ENCODE measurements around the gene FNBP1. TPM values are rescaled to one million over a fixed set of nuclear protein-coding genes. Genes with fewer than 3 reads are reported as not detected.

The FNBP1 gene
- total RNA-seq, 1 experiment from 2014 or later = 80.7 TPM

DNA sequence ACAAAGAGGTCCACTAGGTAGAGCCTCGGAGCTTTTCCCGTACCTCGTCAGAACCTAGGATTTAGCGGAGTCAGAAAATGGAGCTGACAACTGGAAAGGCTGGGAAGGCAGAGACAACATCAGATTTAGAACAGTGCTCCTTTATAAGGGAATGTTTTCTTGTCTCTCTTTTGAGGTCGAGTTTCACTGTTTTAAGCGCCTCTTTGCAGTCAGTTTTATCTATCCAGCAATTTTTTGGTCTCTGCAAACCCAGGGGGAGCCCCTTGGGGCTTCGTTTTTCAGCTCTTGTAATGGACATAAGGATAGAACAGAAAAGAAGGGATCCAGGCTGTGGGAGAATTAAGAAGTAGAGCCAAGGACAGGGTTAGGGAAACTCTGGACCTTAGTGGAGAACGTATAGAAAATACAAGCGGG lies 80.5 kb downstream of the FNBP1 start:
- intact Hi-C loops (cut with micrococcal nuclease; ENCODE audit: unreplicated experiment) = no loop called here
- no peak overlapping the region for H3K4me2 ChIP-seq
- no peak for DNase-seq

DNA sequence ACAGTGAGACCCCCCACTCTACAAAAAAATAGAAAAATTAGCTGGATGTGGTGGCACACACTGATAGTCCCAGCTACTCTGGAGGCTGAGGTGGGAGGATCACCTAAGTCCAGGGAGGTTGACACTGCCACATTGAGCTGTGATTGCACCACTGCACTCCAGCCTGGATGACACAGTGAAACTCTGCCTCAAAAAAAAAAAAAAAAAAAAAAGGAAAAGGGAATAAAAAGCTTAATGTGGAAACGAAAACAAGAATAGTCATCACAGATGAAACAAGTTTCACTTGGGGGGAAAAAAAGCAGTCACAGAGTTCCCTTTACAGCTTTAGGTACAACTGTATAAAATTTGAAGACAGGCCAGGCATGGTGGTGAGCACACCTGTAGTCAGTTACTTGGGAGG lies 84.2 kb downstream of the FNBP1 start:
- TF ChIP-seq EZH2 (IDR thresholded peaks at IDR 0.05; ENCODE audit: low read depth) = no peak
- TF ChIP-seq, protein P1, sequence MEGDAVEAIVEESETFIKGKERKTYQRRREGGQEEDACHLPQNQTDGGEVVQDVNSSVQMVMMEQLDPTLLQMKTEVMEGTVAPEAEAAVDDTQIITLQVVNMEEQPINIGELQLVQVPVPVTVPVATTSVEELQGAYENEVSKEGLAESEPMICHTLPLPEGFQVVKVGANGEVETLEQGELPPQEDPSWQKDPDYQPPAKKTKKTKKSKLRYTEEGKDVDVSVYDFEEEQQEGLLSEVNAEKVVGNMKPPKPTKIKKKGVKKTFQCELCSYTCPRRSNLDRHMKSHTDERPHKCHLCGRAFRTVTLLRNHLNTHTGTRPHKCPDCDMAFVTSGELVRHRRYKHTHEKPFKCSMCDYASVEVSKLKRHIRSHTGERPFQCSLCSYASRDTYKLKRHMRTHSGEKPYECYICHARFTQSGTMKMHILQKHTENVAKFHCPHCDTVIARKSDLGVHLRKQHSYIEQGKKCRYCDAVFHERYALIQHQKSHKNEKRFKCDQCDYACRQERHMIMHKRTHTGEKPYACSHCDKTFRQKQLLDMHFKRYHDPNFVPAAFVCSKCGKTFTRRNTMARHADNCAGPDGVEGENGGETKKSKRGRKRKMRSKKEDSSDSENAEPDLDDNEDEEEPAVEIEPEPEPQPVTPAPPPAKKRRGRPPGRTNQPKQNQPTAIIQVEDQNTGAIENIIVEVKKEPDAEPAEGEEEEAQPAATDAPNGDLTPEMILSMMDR (conservative IDR thresholded peaks at IDR 0.05) = no peak
- Histone ChIP-seq H2AFZ (no peak overlapping the region), H3K27ac (no peak overlapping the region), H3K4me3 (no peak overlapping the region), H3K4me1 (replicated peaks; ENCODE audit: insufficient read depth) (peaks cover 8% of the 10 kb centered on the region), H3K9me2 (ENCODE audit: insufficient read depth) (no peaks in the 10 kb centered on the region), H3K36me3 (ENCODE audit: low read depth) (0 out of 2 replicates have a peak, but pooled peaks cover 6% of the 10 kb centered on the region), H3K27me3 (ENCODE audit: insufficient read depth, low read depth) (no peaks in the 10 kb centered on the region), H3K4me2 (no peak overlapping the region), H3F3A (ENCODE audit: insufficient read depth, low read depth) (peaks cover 4% of the 10 kb centered on the region; the same call in 1 of the 2 replicates), H3K79me2 (ENCODE audit: low read depth) (no peaks in the 10 kb centered on the region), H4K20me1 (ENCODE audit: insufficient read depth) (no peaks in the 10 kb centered on the region), H3K9me3 (ENCODE audit: insufficient read depth, low read depth) (no peaks in the 10 kb centered on the region)
- ChIA-PET POLR2A (ENCODE audit: unreplicated experiment) (interaction anchor here (0.5 to 0.6 kb wide), 2 partner anchors 52 to 166 kb away, joined by 10 to 14 read pairs; no protein-coding TSS in a partner anchor), CTCF (interaction anchor here (0.6 kb wide), 1 partner anchor 226 kb away, joined by 3 read pairs; no protein-coding TSS in a partner anchor)
- BruUV-seq (replicated peaks) = no TSS peak
- intact Hi-C loops (cut with micrococcal nuclease; ENCODE audit: unreplicated experiment) = no loop called here
- DNase-seq = no peak

More for the DNA sequence above, 80.5 kb downstream of the FNBP1 start:
- no peaks in the 10 kb centered on the region for H3K9me3 ChIP-seq (ENCODE audit: insufficient read depth, low read depth)
- CTCF ChIA-PET = no interaction called here
- no TSS peak for BruUV-seq (replicated peaks)
- no peaks in the 10 kb centered on the region for H3K79me2 ChIP-seq (ENCODE audit: low read depth)
- TF ChIP-seq EZH2 (IDR thresholded peaks at IDR 0.05; ENCODE audit: low read depth) = no peak
- TF ChIP-seq, protein P1 (conservative IDR thresholded peaks at IDR 0.05) = no peak
- no peaks in the 10 kb centered on the region for H3K4me1 ChIP-seq (replicated peaks; ENCODE audit: insufficient read depth)
- H3K36me3 ChIP-seq (ENCODE audit: low read depth) = 0 out of 2 replicates have a peak, but pooled peaks cover under 1% of the 10 kb centered on the region
- H3K9me2 ChIP-seq (ENCODE audit: insufficient read depth) = no peaks in the 10 kb centered on the region
- no peak overlapping the region for H3K4me3 ChIP-seq
- H4K20me1 ChIP-seq (ENCODE audit: insufficient read depth) = no peaks in the 10 kb centered on the region
- no peaks in the 10 kb centered on the region; the same call in 1 of the 2 replicates for H3F3A ChIP-seq (ENCODE audit: insufficient read depth, low read depth)
- POLR2A ChIA-PET (ENCODE audit: unreplicated experiment) = interaction anchor here (0.6 kb wide), 1 partner anchor 80 kb away, joined by 4 read pairs; the partner anchor contains the start of gene FNBP1
- H3K27me3 ChIP-seq (ENCODE audit: insufficient read depth, low read depth) = no peaks in the 10 kb centered on the region
- H3K27ac ChIP-seq = no peak overlapping the region
- H2AFZ ChIP-seq = no peak overlapping the region

DNA sequence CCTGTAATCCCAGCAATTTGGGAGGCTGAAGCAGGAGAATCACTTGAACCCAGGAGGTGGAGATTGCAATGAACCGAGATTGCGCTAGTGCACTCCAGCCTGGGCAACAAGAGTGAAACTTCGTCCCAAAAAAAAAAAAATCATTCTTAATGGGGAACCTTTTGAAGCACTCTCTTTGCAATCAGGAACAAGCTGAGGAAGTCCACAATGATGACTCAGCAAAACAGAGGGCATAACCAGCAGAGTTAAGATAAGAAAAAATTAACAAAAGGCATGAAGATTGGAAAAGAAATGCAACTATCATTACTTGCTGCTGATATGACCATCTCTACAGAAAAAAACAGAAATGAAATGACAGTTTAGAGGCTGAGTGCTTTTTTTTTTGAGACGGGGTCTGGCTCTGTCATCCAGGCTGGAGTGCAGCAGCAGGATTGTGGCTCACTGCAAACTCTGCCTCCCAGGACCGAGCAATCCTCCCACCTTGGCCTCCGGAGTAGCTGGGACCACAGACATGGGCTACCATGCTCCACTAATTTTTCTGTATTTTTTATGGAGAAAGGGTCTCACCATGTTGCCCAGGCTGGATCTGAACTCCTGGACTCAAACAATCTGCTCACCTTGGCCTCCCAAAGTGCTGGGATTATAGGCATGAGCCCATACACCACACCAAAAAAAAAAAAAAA lies 88.0 kb downstream of the FNBP1 start:
- H3K36me3 ChIP-seq (ENCODE audit: low read depth) = 0 out of 2 replicates have a peak, but pooled peaks cover 6% of the 10 kb centered on the region
- intact Hi-C loops (cut with micrococcal nuclease; ENCODE audit: unreplicated experiment) = no loop called here
- TF ChIP-seq EZH2 (IDR thresholded peaks at IDR 0.05; ENCODE audit: low read depth) = no peak
- TF ChIP-seq, protein P1 (conservative IDR thresholded peaks at IDR 0.05) = no peak
- no TSS peak for BruUV-seq (replicated peaks)
- ChIA-PET POLR2A (ENCODE audit: unreplicated experiment) (interaction anchor here (0.6 kb wide), 2 partner anchors 41 to 178 kb away, joined by 4 to 5 read pairs; no protein-coding TSS in a partner anchor), CTCF (interaction anchor here (0.7 kb wide), 1 partner anchor 17 kb away, joined by 5 read pairs; no protein-coding TSS in a partner anchor)
- no peak overlapping the region for H2AFZ ChIP-seq
- no peaks in the 10 kb centered on the region for H3K9me3 ChIP-seq (ENCODE audit: insufficient read depth, low read depth)
- H3K4me2 ChIP-seq = peak overlapping the region; percentile 13; the same call in 1 of the 2 replicates
- H3K9me2 ChIP-seq (ENCODE audit: insufficient read depth) = no peaks in the 10 kb centered on the region
- H3K4me3 ChIP-seq = no peak overlapping the region
- H3K27me3 ChIP-seq (ENCODE audit: insufficient read depth, low read depth) = no peaks in the 10 kb centered on the region
- no peaks in the 10 kb centered on the region for H4K20me1 ChIP-seq (ENCODE audit: insufficient read depth)
- H3K27ac ChIP-seq = peak overlapping the region; percentile 43; the same call in 1 of the 2 replicates
- H3F3A ChIP-seq (ENCODE audit: insufficient read depth, low read depth) = peaks cover 4% of the 10 kb centered on the region; the same call in 1 of the 2 replicates
- no peaks in the 10 kb centered on the region for H3K79me2 ChIP-seq (ENCODE audit: low read depth)
- peaks cover 8% of the 10 kb centered on the region for H3K4me1 ChIP-seq (replicated peaks; ENCODE audit: insufficient read depth)
- no peak for DNase-seq

Data from PC-9 (cell line).